Neural cell (in vitro differentiated cells): ENCODE results near the gene VEPH1. TPM values are rescaled to one million over a fixed set of nuclear protein-coding genes. Genes with fewer than 3 reads are reported as not detected.

ENCODE experiments used
- H2AFZ ChIP-seq: fragments of 200-600, 300-800 bp; sonication (generic), shearing (Covaris generic); 2 replicates; pipeline ENCODE4 v1.6.0; 2014; ENCODE audit warnings: low read depth, mild to moderate bottlenecking, antibody characterized with exemption, low read length, moderate library complexity
- H3F3A ChIP-seq: fragments of 200-600 bp; shearing (Covaris generic); 2 replicates; pipeline ENCODE4 v1.6.1; 2016; ENCODE audit warnings: mild to moderate bottlenecking, moderate library complexity, mixed read lengths, antibody characterized with exemption, low read length; ENCODE audit not compliant: insufficient read depth, poor library complexity, severe bottlenecking
- H3K27ac ChIP-seq: fragments of 200-600, 300-800 bp; sonication (generic), shearing (Covaris generic); 2 replicates; pipeline ENCODE4 v1.5.1; 2014; ENCODE audit warnings: mild to moderate bottlenecking, low read length, moderate library complexity
- H3K27me3 ChIP-seq: fragments of 300-800, 200-600 bp; sonication (generic), shearing (Covaris generic); 2 replicates; pipeline ENCODE4 v1.6.0; 2014; ENCODE audit warnings: mild to moderate bottlenecking, low read depth, low read length, moderate library complexity; ENCODE audit not compliant: insufficient read depth
- H3K36me3 ChIP-seq: fragments of 300-800, 200-600 bp; sonication (generic), shearing (Covaris generic); 2 replicates; pipeline ENCODE4 v1.5.1; 2014; ENCODE audit warnings: mild to moderate bottlenecking, antibody characterized with exemption, low read length, moderate library complexity; ENCODE audit not compliant: insufficient read depth
- H3K4me2 ChIP-seq: fragments of 300-800, 200-600 bp; sonication (generic), shearing (Covaris generic); 2 replicates; pipeline ENCODE4 v1.6.0; 2014; ENCODE audit warnings: mild to moderate bottlenecking, low read length
- H3K4me3 ChIP-seq: fragments of 300-800, 200-600 bp; sonication (generic), shearing (Covaris generic); 2 replicates; pipeline ENCODE4 v1.5.1; 2014; ENCODE audit warnings: mild to moderate bottlenecking, low read length, moderate library complexity
- H3K79me2 ChIP-seq: fragments of 200-600 bp; shearing (Covaris generic); replicated peaks from 2 replicates; pipeline ENCODE4 v1.6.0; 2014; ENCODE audit warnings: mild to moderate bottlenecking, low read length, moderate library complexity; ENCODE audit not compliant: insufficient read depth
- H3K9ac ChIP-seq: fragments of 300-800, 200-600 bp; sonication (generic), shearing (Covaris generic); 2 replicates; pipeline ENCODE4 v1.6.1; 2016; ENCODE audit warnings: mild to moderate bottlenecking, low read length, mixed read lengths
- H3K9me2 ChIP-seq: fragments of 200-600 bp; shearing (Covaris generic); 2 replicates; pipeline ENCODE4 v1.6.1; 2016; ENCODE audit warnings: mild to moderate bottlenecking, low read length, mixed read lengths; ENCODE audit not compliant: insufficient read depth
- H3K9me3 ChIP-seq: fragments of 200-600, 300-800 bp; sonication (generic), shearing (Covaris generic); 2 replicates; pipeline ENCODE4 v1.6.1; 2016; ENCODE audit warnings: mild to moderate bottlenecking, mixed run types, low read length, moderate library complexity, mixed read lengths
- H4K20me1 ChIP-seq: fragments of 200-600 bp; shearing (Covaris generic); 2 replicates; pipeline ENCODE4 v1.6.1; 2016; ENCODE audit warnings: mild to moderate bottlenecking, mixed run types; ENCODE audit not compliant: insufficient read depth
- EP300 ChIP-seq: fragments of 450-650 bp; conservative IDR thresholded peaks from 2 replicates; pipeline ENCODE4 v1.6.1; 2014; ENCODE audit warnings: antibody characterized with exemption, mild to moderate bottlenecking, moderate library complexity; ENCODE audit not compliant: poor library complexity, severe bottlenecking
- EZH2 ChIP-seq: fragments of 200-600, 300-800 bp; shearing (Covaris generic), sonication (generic); IDR thresholded peaks from 2 replicates; pipeline ENCODE4 v1.6.1; 2014; ENCODE audit warnings: antibody characterized with exemption, low read length, borderline replicate concordance, mild to moderate bottlenecking; ENCODE audit not compliant: insufficient read depth, poor library complexity, severe bottlenecking
- MXI1 ChIP-seq: fragments of 450-650 bp; conservative IDR thresholded peaks from 2 replicates; pipeline ENCODE4 v1.6.1; 2014; ENCODE audit warnings: antibody characterized with exemption, mild to moderate bottlenecking; ENCODE audit not compliant: poor library complexity, severe bottlenecking
- POLR2AphosphoS5 ChIP-seq: IDR thresholded peaks from 2 replicates; pipeline ENCODE4 v1.6.1; 2012
- RAD21 ChIP-seq: fragments of 450-650 bp; conservative IDR thresholded peaks from 2 replicates; pipeline ENCODE4 v1.6.1; 2014; ENCODE audit warnings: antibody characterized with exemption, mild to moderate bottlenecking, moderate library complexity
- polyA plus RNA-seq: library from polyadenylated mRNA; depleted of rRNA; stranded (reverse); fragments of >200 nt; gene quantifications from 2 replicates; pipeline ENCODE4 v1.2.3, GENCODE V29; 2014
- TF ChIP-seq, protein P1 (sequence below): fragments of 450-650 bp; IDR thresholded peaks from 2 replicates; pipeline ENCODE4 v1.5.1; 2014; ENCODE audit warnings: antibody characterized with exemption, mild to moderate bottlenecking, moderate library complexity; ENCODE audit not compliant: poor library complexity, severe bottlenecking
- TF ChIP-seq, protein P2 (sequence below): IDR thresholded peaks from 2 replicates; pipeline ENCODE4 v1.6.1; 2012; ENCODE audit warnings: borderline replicate concordance

The VEPH1 gene
- polyA plus RNA-seq, 1 donor from 2014 or later: 0.89 TPM

DNA sequence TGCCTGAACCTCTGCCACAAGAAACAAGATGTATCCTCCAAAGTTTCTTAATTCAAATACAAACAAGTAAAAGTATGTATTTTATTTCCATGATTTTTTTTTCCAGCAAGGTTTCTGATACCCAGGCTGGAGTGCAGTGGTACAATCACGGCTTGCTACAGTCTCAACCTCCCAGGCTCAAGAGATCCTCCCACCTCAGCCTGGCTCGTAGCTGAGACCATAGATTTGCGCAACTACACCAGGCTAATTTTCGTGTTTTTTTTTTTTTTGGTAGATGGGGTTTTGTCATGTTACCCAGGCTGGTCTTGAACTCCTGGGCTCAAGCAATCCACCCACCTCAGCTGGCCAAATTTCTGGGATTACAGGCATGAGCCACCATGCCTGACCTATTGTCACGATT lies 12.2 kb upstream of the VEPH1 start:
- TF ChIP-seq, protein P1, sequence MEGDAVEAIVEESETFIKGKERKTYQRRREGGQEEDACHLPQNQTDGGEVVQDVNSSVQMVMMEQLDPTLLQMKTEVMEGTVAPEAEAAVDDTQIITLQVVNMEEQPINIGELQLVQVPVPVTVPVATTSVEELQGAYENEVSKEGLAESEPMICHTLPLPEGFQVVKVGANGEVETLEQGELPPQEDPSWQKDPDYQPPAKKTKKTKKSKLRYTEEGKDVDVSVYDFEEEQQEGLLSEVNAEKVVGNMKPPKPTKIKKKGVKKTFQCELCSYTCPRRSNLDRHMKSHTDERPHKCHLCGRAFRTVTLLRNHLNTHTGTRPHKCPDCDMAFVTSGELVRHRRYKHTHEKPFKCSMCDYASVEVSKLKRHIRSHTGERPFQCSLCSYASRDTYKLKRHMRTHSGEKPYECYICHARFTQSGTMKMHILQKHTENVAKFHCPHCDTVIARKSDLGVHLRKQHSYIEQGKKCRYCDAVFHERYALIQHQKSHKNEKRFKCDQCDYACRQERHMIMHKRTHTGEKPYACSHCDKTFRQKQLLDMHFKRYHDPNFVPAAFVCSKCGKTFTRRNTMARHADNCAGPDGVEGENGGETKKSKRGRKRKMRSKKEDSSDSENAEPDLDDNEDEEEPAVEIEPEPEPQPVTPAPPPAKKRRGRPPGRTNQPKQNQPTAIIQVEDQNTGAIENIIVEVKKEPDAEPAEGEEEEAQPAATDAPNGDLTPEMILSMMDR: no peak
- TF ChIP-seq RAD21 (no peak), EZH2 (no peak), POLR2AphosphoS5 (no peak), EP300 (no peak)
- TF ChIP-seq, protein P2, sequence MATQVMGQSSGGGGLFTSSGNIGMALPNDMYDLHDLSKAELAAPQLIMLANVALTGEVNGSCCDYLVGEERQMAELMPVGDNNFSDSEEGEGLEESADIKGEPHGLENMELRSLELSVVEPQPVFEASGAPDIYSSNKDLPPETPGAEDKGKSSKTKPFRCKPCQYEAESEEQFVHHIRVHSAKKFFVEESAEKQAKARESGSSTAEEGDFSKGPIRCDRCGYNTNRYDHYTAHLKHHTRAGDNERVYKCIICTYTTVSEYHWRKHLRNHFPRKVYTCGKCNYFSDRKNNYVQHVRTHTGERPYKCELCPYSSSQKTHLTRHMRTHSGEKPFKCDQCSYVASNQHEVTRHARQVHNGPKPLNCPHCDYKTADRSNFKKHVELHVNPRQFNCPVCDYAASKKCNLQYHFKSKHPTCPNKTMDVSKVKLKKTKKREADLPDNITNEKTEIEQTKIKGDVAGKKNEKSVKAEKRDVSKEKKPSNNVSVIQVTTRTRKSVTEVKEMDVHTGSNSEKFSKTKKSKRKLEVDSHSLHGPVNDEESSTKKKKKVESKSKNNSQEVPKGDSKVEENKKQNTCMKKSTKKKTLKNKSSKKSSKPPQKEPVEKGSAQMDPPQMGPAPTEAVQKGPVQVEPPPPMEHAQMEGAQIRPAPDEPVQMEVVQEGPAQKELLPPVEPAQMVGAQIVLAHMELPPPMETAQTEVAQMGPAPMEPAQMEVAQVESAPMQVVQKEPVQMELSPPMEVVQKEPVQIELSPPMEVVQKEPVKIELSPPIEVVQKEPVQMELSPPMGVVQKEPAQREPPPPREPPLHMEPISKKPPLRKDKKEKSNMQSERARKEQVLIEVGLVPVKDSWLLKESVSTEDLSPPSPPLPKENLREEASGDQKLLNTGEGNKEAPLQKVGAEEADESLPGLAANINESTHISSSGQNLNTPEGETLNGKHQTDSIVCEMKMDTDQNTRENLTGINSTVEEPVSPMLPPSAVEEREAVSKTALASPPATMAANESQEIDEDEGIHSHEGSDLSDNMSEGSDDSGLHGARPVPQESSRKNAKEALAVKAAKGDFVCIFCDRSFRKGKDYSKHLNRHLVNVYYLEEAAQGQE: no peak
- no peaks in the 10 kb centered on the region for H3K9me3 ChIP-seq
- H3K9ac ChIP-seq: no peak overlapping the region
- no peak overlapping the region for H3K4me2 ChIP-seq
- no peaks in the 10 kb centered on the region for H3K9me2 ChIP-seq
- no peaks in the 10 kb centered on the region for H3K79me2 ChIP-seq
- no peak overlapping the region for H3K4me3 ChIP-seq
- H3K27ac ChIP-seq: no peak overlapping the region
- no peaks in the 10 kb centered on the region for H3K36me3 ChIP-seq
- H3F3A ChIP-seq: no peaks in the 10 kb centered on the region
- H2AFZ ChIP-seq: no peak overlapping the region
- no peaks in the 10 kb centered on the region for H3K27me3 ChIP-seq
- no peaks in the 10 kb centered on the region for H4K20me1 ChIP-seq

DNA sequence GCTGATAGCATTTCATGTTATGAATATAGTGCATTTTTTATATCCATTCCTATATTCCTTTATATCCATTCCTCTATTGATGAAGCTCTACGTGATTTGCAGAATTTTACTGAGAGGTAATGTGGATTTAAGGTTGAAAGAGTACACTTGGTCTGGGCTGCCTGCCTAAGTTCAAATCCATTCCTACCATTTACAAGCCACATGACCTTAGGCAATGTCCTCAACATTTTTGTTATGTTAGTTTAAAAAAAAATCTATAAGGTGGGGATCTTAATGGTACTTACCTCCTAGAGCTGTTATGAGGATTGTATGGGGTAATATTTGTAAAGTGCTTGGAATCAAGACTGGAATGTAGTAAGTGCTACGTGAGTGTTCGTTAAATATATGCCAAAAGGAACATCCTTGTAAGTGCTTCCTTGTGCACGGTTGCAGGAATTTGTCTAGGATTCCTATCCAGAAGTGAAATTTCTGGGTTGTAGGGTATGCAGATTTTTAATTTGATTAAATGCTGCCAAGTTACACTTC lies 11.2 kb upstream of the VEPH1 start:
- H3K9ac ChIP-seq: no peak overlapping the region
- H2AFZ ChIP-seq: no peak overlapping the region
- H3K9me2 ChIP-seq: no peaks in the 10 kb centered on the region
- no peak overlapping the region for H3K27ac ChIP-seq
- no peaks in the 10 kb centered on the region for H3K27me3 ChIP-seq
- no peaks in the 10 kb centered on the region for H3F3A ChIP-seq
- no peaks in the 10 kb centered on the region for H3K9me3 ChIP-seq
- no peaks in the 10 kb centered on the region for H4K20me1 ChIP-seq
- H3K36me3 ChIP-seq: no peaks in the 10 kb centered on the region
- no peak overlapping the region for H3K4me2 ChIP-seq
- no peaks in the 10 kb centered on the region for H3K79me2 ChIP-seq
- TF ChIP-seq, protein P1: no peak
- no peak for TF ChIP-seq EZH2
- TF ChIP-seq MXI1: no peak
- H3K4me3 ChIP-seq: no peak overlapping the region
